ENCODE results near the gene GPR183.

Gene GPR183

GRCh38 chr13:99302637-99303505, 4.3 kb downstream of the GPR183 start:
- TF ChIP-seq CTCF (IDR thresholded peaks at IDR 0.05; ENCODE audit: control insufficient read depth, extremely low read depth, insufficient read depth): no peak
- DNase-seq (ENCODE audit: low read depth): no peak
- H3K4me3 ChIP-seq (ENCODE audit: low read depth, low read length): no peak overlapping the region

GRCh38 chr13:99301913-99302636, 5.1 kb downstream of the GPR183 start:
- H3K4me3 ChIP-seq (ENCODE audit: low read depth, low read length): no peak overlapping the region
- DNase-seq (ENCODE audit: low read depth): no peak
- no peak for TF ChIP-seq CTCF (IDR thresholded peaks at IDR 0.05; ENCODE audit: control insufficient read depth, extremely low read depth, insufficient read depth)

- no peak for TF ChIP-seq CTCF (IDR thresholded peaks at IDR 0.05; ENCODE audit: control insufficient read depth, extremely low read depth, insufficient read depth)
- DNase-seq (ENCODE audit: low read depth): no peak
- H3K4me3 ChIP-seq (ENCODE audit: low read depth, low read length): no peak overlapping the region
Observed at GRCh38 chr13:99301056-99301838, 6.0 kb downstream of the GPR183 start.

GRCh38 chr13:99299920-99300341, 7.3 kb downstream of the GPR183 start:
- H3K4me3 ChIP-seq (ENCODE audit: low read depth, low read length): no peak overlapping the region
- no peak for DNase-seq (ENCODE audit: low read depth)
- no peak for TF ChIP-seq CTCF (IDR thresholded peaks at IDR 0.05; ENCODE audit: control insufficient read depth, extremely low read depth, insufficient read depth)

GRCh38 chr13:99299256-99299919, 7.8 kb downstream of the GPR183 start:
- no peak for DNase-seq (ENCODE audit: low read depth)
- no peak overlapping the region for H3K4me3 ChIP-seq (ENCODE audit: low read depth, low read length)

More at GRCh38 chr13:99299256-99299919, 7.8 kb downstream of the GPR183 start:
- no peak for TF ChIP-seq CTCF (IDR thresholded peaks at IDR 0.05; ENCODE audit: control insufficient read depth, extremely low read depth, insufficient read depth)

All from LNCaP clone FGC (cell line).